Heart right ventricle (tissue), 16 donors: ENCODE results near the gene FFAR4. TPM values are rescaled to one million over a fixed set of nuclear protein-coding genes. Genes with fewer than 3 reads are reported as not detected.
A peak's percentile ranks its signal among the peaks of the same experiment; 100 is the strongest.

Experiments used
- ATAC-seq, 8 donors: fragments of 200-7000 bp; cut with Tn5 transposase; one replicate each; pipeline ENCODE4 v1.9.1; 2020; ENCODE audit warnings: mild to moderate bottlenecking in 8 of 8, moderate library complexity in 8 of 8, moderate number of reproducible peaks in 1 of 8
- DNase-seq, 2 donors: peaks; one replicate each; pipeline ENCODE4 v3.0.0-alpha.2; 2020
- H3K27ac ChIP-seq, 10 donors: fragments of 200-600 bp; sonication (generic) in 2 of 10; one replicate each; pipeline versions ENCODE4 v1.5.0 to v1.8.0; 2020 to 2022; ENCODE audit warnings: mild to moderate bottlenecking in 3 of 10
- H3K27me3 ChIP-seq, 7 donors: fragments of 200-600 bp; one replicate each; pipeline ENCODE4 v1.8.0; 2021 to 2022; ENCODE audit warnings: mild to moderate bottlenecking in 2 of 7
- H3K36me3 ChIP-seq, 9 donors: fragments of 200-600 bp; sonication (generic) in 1 of 9; one replicate each; pipeline versions ENCODE4 v1.5.0 to v1.8.0; 2020 to 2022; ENCODE audit warnings: mild to moderate bottlenecking in 2 of 9
- H3K4me1 ChIP-seq, 9 donors: fragments of 200-600 bp; sonication (generic) in 1 of 9; one replicate each; pipeline versions ENCODE4 v1.5.0 to v1.8.0; 2020 to 2022; ENCODE audit warnings: mild to moderate bottlenecking in 4 of 9
- H3K4me3 ChIP-seq, 10 donors: fragments of 200-600 bp; sonication (generic) in 2 of 10; one replicate each; pipeline versions ENCODE4 v1.5.0 to v1.8.0; 2020 to 2022; ENCODE audit warnings: mild to moderate bottlenecking in 7 of 10, moderate library complexity in 2 of 10
- H3K9me3 ChIP-seq, 11 donors: fragments of 200-600 bp in 10 of 11; sonication (generic) in 2 of 11; one replicate each; pipeline versions ENCODE4 v1.5.0 to v1.8.0; 2013 to 2022; ENCODE audit warnings: mild to moderate bottlenecking in 2 of 11, control low read depth in 1 of 11, moderate library complexity in 1 of 11
- WGBS, 2 donors: extraction: QIAGEN DNeasy Blood & Tissue Kit; methylation state at CpG; one replicate each; pipeline ENCODE4 v1.1.7; 2013; ENCODE audit warnings: inconsistent platforms in 1 of 2; 5-methylcytosine and 5-hydroxymethylcytosine counted together
- intact Hi-C, 10 donors: fragments of 100-400 bp; cut with DNase I; formaldehyde crosslinking; loops; one replicate each; pipeline versions ENCODE4 v1.11.1 to v1.14.2; 2022
- polyA plus RNA-seq, 2 donors: library from polyadenylated mRNA; stranded (reverse); fragments of 200-250 nt; gene quantifications; one replicate each; pipeline ENCODE4 v1.2.3, GENCODE V29; 2013
- total RNA-seq, 10 donors: library from RNA; stranded (reverse); fragmentation: NEBNext Ultra II Directional in 3 of 10; extraction: Animal tissue kit (Norgen Biotek cat#: 25700) in 3 of 10; gene quantifications; one replicate each; pipeline versions ENCODE4 v1.2.1 to v1.2.4, GENCODE V29; 2021 to 2023
- TF ChIP-seq, protein P1 (sequence below), 9 donors: fragments of 200-600 bp; sonication (generic) in 2 of 9; IDR thresholded peaks; one replicate each; pipeline versions ENCODE4 v1.5.0 to v1.8.0; 2021 to 2022; ENCODE audit warnings: antibody characterized with exemption in 9 of 9, mild to moderate bottlenecking in 5 of 9, moderate library complexity in 1 of 9
- donor health status: Arrhythmogenic right ventricular cardiomyopathy.
- donor health status: ischemic (EF 13 %, LVEDD 7.1; RV severe dilation, severe dysfunction).
- donor health status: healthy with polysubstance abuse.
- donor health status: DM: no; HTN: yes; CAD: no.
- donor health status: DM: no; HTN: no; CAD: no.
- donor health status: ischemic (EF 25% LVEDD 6.9; RV normal size, moderate dysfunction).
- donor health status: ischemic (EF 25% LVEDD 5.7; RV mildly dilated, moderate dysfunction).
- donor health status: healthy.
- donor health status: DM: yes; HTN: yes; CAD: no.
- donor health status: Ischemic cardiomyopathy.
- donor health status: ischemic (EF 35%, LVEDD 5.7; RV mildly dilated, moderate dysfunction).
- donor health status: nonischemic (EF 11% LVEDD 7.7; RV severe dilation, severe dysfunction).
- donor health status: DM: yes; HTN: yes; CAD: no.
- donor health status: PGD.
- donor health status: ischemic (EF 29% LVEDD 5.4; RV normal size, mild dysfunction).
- donor health status: nonischemic (EF 23%, LVEDD 6.1; RV moderate dilation, normal function).

FFAR4 gene
- total and polyA plus RNA-seq, 12 donors: 0.07 to 0.37 (median 0.12) TPM; not detected in 6

GRCh38 chr10:93572606-93573005 lies 6.1 kb downstream of the FFAR4 start:
- Histone ChIP-seq H3K9me3 (no peaks in the 10 kb centered on the region), H3K27ac (no peak overlapping the region), H3K27me3 (peaks cover 0 to 45% (median 31%) of the 10 kb centered on the region in 7 donors), H3K4me3 (no peak overlapping the region), H3K4me1 (peaks cover 0 to 24% (median 0%) of the 10 kb centered on the region in 9 donors), H3K36me3 (no peaks in the 10 kb centered on the region)
- DNase-seq (no peak), ATAC-seq (no peak)
- TF ChIP-seq, protein P1, sequence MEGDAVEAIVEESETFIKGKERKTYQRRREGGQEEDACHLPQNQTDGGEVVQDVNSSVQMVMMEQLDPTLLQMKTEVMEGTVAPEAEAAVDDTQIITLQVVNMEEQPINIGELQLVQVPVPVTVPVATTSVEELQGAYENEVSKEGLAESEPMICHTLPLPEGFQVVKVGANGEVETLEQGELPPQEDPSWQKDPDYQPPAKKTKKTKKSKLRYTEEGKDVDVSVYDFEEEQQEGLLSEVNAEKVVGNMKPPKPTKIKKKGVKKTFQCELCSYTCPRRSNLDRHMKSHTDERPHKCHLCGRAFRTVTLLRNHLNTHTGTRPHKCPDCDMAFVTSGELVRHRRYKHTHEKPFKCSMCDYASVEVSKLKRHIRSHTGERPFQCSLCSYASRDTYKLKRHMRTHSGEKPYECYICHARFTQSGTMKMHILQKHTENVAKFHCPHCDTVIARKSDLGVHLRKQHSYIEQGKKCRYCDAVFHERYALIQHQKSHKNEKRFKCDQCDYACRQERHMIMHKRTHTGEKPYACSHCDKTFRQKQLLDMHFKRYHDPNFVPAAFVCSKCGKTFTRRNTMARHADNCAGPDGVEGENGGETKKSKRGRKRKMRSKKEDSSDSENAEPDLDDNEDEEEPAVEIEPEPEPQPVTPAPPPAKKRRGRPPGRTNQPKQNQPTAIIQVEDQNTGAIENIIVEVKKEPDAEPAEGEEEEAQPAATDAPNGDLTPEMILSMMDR (IDR thresholded peaks at IDR 0.05): no peak
- intact Hi-C loops: no loop called here
- 89 to 100% methylated on average over 2 of the region's 2 CpGs for WGBS, 2 donors

DNA sequence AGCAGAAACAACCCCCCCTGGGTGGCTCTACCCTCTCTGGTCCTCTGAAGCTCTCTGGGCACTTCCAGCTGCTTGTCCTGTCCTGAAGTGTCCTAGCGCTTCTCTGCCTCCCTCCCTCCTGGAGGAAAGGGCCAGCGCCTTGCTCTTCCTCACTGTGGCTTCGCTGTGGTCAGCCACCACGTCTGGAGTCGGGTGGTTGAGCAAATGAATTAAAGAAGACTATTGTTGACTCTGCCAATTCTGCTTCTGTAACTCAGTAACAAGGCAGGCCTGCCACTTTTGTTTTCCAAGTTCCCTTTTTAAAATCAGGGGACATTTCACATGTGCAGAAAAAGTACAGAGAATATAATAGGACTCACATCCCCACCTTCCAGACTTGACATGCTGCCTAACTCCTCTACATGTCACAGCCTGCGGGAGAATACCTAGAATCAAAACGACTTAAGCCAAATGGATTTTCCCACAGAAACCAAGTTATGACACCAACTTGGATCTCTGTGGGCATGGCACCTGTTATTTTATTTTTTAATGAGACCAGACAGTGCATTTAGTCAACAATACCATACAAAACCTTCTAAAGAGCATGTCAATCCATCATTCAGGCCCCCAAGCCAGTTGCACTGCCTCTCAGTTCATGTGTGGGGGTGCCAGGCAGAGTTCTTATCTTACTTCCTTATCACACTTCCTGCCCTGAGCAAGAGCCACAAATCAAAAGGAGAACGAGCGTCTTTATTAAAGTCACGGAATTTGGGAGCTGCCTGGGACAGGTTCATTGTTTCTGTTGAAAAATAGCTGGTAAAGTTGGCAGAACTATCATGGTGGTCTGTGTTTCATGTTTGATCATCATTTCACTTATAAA lies 6.8 kb downstream of the FFAR4 start:
- peaks cover 0 to 38% (median 25%) of the 10 kb centered on the region in 7 donors for H3K27me3 ChIP-seq
- H3K4me1 ChIP-seq: peaks cover 0 to 19% (median 0%) of the 10 kb centered on the region in 9 donors
- no peak overlapping the region for H3K4me3 ChIP-seq
- no peaks in the 10 kb centered on the region for H3K9me3 ChIP-seq
- no peaks in the 10 kb centered on the region for H3K36me3 ChIP-seq
- TF ChIP-seq, protein P1 (IDR thresholded peaks at IDR 0.05): no peak
- DNase-seq: peak; percentile 12 to 34
- H3K27ac ChIP-seq: no peak overlapping the region
- intact Hi-C loops: no loop called here
- WGBS, 2 donors: 47 to 53% methylated on average over 10 of the region's 10 CpGs
- peak in 6 of 8 donors; percentile 61 to 70 (median 66) for ATAC-seq

- Histone ChIP-seq H3K4me3 (no peak overlapping the region), H3K27me3 (peaks cover 0 to 32% (median 18%) of the 10 kb centered on the region in 7 donors), H3K27ac (no peak overlapping the region), H3K4me1 (peaks cover 0 to 19% (median 0%) of the 10 kb centered on the region in 9 donors), H3K36me3 (no peaks in the 10 kb centered on the region), H3K9me3 (no peaks in the 10 kb centered on the region)
- TF ChIP-seq, protein P1 (IDR thresholded peaks at IDR 0.05): no peak
- no peak for ATAC-seq
- intact Hi-C loops: no loop called here
- DNase-seq: no peak
- 60 to 76% methylated on average over 3 of the region's 3 CpGs for WGBS, 2 donors
Measured at GRCh38 chr10:93573924-93574323, 7.5 kb downstream of the FFAR4 start.

GRCh38 chr10:93576888-93577287 lies 10.4 kb downstream of the FFAR4 start:
- intact Hi-C loops: no loop called here
- no peak overlapping the region for H3K4me3 ChIP-seq
- 61 to 73% methylated on average over 3 of the region's 3 CpGs for WGBS, 2 donors
- TF ChIP-seq, protein P1 (IDR thresholded peaks at IDR 0.05): no peak
- H3K27me3 ChIP-seq: peaks cover 0 to 21% (median 4%) of the 10 kb centered on the region in 7 donors
- H3K4me1 ChIP-seq: peaks cover 0 to 19% (median 0%) of the 10 kb centered on the region in 9 donors
- H3K9me3 ChIP-seq: peaks cover 0 to 12% (median 0%) of the 10 kb centered on the region in 11 donors
- no peaks in the 10 kb centered on the region for H3K36me3 ChIP-seq
- H3K27ac ChIP-seq: no peak overlapping the region
- ATAC-seq (no peak), DNase-seq (no peak)
